Skeletal muscle cell (primary cell): Measurements from ENCODE around the gene ZNF512B.

Source experiments
- DNase-seq: peaks from one replicate; pipeline ENCODE4 v3.0.0-alpha.2; 2010; ENCODE audit warnings: low read depth
- H3K4me3 ChIP-seq: 2 replicates; pipeline ENCODE4 v1.5.1; 2011; ENCODE audit warnings: low read depth, mild to moderate bottlenecking, control low read depth, low read length, moderate library complexity

Gene ZNF512B

DNA sequence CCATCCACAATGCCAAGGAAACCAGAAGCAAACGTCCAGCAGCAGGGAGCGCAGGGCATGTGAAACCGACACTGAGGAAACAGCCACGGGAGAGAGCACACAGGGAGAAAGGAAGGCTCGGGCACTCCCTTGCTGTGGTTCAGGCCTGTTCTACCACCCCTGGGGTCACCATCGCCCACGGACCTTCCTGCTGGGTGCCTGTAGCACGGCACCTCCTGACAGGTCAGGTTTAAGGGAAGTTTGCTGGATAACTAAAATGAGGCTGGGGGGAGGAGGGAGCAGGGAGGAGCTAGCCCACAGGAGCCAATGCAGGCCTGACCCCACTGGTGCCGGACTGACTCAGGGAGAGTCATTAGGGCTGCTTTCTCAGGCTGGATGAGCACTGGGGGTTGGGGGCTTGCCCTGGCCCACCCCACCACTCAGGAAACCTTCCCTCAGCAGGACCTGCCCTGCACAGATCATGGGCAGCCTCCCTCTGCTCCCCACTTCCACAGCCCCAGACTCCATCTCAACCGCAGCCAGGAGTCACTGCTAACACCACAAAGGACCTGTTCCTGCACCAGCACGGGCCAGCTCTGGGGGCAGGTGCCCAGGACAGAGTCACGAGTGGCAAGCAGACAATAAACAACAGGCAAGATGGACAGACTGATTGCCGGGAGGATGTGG lies 15.8 kb downstream of the ZNF512B start:
- no peak overlapping the region for H3K4me3 ChIP-seq

DNA sequence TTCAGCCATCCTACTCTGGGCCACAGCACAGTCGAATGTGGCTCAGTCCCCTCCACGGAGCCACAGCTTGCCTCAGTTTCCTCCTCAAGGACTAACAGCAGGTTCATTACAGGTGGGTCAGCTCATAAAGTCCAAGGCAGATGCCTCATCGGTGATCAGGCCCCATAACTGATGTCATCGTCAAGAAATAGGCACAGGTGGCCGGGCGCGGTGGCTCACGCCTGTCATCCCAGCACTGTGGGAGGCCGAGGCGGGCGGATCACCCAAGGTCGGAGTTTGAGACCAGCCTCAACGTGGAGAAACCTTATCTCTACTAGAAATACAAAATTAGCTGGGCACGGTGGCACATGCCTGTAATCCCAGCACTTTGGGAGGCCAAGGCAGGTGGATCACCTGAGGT lies 17.0 kb downstream of the ZNF512B start:
- DNase-seq: no peak
- H3K4me3 ChIP-seq: no peak overlapping the region

More for the DNA sequence above, 15.8 kb downstream of the ZNF512B start:
- no peak for DNase-seq

DNA sequence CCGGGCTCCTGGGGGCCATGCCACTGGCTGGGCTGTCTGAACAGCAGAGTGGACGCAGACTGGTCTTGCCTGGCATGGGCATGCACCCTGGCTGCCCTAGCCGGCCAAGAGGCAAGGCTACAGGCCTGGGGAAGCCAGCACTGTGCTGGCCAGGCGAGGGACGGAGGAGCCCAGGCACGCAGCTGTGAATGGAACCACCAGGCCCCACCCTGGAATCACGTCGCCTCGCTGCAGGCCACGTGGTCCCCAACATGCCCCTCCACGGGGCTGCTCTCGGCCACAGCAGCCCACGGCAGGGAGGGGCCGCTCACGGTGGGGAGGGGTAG lies 17.6 kb downstream of the ZNF512B start:
- H3K4me3 ChIP-seq: no peak overlapping the region
- DNase-seq: no peak

DNA sequence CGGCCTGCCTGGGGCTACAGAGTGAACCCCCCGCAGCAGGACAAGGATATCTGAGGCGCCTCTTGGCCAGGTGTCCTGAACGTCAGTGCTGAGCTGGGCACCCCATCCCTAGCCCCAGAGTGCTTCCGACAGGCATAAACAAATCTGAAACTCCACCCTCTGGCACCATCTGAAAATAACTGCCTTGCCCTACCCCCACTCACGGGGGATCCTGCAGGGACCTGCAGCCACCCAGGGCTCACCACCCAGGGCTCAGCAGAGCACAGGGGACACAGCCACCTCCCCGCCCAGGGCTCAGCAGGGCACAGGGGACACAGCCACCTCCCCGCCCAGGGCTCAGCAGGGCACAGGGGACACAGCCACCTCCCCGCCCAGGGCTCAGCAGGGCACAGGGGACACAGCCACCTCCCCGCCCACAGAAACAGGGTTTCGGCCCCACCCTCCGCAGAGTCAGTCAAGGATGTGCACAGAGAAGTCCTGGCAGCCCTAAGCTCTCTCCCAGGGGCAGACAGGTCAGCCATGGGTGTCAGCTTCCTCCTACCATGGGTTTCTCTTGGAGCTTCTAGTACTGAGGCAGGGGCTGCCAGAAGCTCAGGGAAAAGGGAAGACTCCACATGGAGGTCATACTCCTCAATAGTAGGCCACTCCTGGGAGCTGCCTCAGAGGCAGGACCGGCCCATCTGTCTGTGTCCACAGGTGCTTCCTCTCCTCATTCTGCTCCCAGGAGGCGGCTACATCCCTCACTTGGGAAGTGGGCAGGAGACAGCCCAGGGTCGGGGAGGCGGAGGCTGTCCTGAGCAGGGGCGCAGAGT lies 18.1 kb downstream of the ZNF512B start:
- DNase-seq: no peak
- no peak overlapping the region for H3K4me3 ChIP-seq

DNA sequence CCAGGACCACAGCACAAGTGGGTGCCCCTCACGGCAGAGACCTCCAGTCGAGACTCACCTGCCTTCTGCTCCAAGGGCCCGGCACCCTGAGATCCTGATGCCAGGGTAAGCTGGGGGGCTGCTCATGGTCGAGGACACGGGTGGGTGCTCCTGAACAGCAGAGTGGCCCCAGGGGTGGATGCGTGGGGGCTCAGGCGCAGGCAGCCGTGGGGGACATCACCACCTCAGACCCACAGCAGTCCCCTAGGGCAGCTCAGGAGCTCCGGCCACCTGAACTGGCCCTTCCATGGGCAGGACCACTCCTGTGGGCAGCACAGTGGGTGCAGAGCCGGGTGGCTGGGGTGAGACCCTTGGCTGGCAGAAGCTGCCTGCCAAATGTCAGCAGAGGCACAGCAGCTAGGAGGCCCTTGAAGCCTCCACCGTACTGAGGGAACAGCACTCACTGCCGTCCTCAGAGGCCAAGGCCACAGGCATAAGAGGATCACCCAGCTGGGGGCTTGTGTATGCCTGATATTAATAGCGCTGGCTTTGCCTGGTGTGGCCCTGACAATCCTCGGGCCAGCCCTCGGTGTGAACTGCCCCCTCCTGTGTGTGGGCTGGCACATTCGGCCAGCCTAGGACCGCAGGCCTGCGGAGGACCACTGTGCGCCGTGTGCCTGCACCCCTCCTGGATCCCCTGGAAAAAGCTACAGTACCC lies 18.9 kb downstream of the ZNF512B start:
- no peak overlapping the region for H3K4me3 ChIP-seq
- DNase-seq: no peak

DNA sequence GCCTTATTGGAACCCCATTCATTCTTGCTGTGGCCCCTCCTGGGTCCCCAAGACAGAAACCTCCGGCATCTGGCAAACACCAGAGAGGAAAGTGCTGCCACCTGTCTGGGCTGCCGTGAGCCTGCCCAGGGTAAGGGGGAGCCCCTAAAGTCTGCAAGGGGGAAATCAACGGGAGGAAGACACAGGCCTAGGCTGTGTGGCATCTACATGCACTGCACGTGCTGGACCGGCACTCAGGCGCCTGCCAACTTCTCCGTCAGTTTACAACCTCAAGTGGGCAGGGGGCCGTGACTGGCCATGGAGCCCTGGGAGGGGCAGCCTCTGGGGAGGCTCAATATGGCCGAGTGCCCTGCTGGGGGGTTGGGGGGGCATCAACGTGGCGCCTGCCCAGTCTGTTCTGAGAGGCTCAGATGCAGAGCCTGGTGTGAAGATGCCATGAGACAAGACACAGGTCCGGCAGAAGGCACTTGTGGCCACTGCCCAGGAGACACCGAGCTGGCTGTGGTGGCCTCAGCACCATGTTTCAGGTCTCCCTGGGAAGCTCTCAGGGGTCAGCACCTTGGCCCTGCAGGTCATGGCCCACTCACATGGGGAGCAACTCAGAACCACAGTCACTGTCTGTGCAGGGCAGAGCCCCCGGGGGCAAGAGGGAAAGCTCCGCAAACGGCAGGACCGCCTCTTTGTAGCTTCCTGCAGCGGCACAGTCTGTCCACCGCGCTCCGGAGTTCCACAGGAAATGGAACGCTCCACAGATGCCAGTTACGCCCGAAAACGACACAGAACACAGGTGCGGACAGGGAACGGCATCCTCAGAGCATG lies 21.9 kb downstream of the ZNF512B start:
- DNase-seq: no peak
- no peak overlapping the region for H3K4me3 ChIP-seq

DNA sequence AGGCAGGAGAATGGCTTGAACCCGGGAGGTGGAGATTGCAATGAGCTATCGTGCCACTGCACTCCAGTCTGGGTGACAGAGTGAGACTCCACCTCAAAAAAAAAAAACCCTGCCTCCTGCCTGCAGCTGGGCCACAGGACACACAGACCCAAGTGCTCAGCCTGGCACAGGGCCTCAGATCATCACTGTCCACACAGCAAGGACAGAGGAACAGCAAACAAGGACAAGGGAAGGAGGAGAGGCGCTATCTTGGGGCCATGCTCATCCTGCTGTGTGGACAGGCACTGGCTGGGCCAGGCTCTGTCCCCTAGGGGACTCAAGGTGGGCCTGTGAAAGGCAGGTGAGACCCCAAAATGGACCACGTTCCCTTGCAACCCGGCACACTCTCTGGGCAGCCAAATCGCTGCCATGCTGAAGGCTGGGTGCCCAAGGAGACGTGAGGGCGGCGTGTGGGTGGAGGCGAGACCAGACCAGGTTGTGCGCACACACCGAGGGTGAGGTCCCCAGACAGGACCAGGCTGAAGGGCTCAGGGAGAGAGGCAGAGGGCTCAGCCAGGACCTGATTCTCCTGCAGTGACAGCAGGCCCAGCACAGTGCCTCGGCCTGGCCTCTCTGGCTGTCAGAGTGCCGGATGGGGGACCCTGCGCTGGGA lies 22.6 kb downstream of the ZNF512B start:
- H3K4me3 ChIP-seq: no peak overlapping the region
- DNase-seq: no peak

DNA sequence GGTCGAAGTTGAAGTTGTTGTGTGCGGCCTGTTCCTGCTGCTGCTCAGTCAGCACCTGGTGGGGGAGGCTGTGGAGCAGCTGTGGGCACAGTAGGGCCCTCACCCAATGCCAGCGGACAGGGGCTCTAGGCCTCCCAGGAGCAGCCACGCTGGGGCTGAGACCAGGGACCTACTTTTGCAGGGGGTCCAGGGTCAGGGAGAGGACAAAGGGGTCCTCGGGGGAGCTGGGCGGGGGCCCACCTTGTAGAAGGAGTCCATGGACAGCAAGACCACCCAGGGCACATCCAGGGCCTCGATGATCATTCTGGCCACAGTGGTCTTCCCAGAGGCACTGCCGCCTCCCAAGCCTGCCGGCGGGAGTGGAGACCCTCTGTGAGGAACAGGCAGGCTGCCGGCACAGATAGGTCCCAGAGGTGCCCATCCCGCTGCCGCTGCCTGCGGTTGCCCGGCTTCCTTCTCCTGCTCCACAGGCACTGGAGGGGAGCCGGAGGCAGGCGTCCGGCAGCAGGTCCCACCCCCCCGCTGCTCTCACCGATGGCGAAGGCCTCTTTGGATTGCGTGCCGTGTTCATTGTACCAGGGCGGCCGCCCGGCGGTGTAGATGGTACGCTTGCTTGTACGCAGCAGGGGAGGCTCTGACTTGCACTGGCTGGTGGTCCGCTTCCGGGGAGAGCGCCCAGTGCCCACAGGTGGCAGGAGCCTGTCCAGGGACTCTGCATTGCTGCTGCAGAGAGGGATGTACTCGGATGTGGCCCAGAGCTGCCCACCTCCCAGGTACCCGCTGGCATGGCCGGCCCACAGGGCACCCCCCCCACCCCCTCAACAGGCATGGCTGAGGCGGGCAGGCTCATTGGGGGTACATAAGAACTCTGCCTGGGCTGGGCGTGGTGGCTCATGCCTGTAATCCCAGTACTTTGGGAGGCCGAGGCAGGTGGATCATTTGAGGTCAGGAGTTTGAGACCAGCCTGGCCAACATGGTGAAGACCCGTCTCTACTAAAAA lies 23.5 kb downstream of the ZNF512B start:
- no peak for DNase-seq
- no peak overlapping the region for H3K4me3 ChIP-seq

DNA sequence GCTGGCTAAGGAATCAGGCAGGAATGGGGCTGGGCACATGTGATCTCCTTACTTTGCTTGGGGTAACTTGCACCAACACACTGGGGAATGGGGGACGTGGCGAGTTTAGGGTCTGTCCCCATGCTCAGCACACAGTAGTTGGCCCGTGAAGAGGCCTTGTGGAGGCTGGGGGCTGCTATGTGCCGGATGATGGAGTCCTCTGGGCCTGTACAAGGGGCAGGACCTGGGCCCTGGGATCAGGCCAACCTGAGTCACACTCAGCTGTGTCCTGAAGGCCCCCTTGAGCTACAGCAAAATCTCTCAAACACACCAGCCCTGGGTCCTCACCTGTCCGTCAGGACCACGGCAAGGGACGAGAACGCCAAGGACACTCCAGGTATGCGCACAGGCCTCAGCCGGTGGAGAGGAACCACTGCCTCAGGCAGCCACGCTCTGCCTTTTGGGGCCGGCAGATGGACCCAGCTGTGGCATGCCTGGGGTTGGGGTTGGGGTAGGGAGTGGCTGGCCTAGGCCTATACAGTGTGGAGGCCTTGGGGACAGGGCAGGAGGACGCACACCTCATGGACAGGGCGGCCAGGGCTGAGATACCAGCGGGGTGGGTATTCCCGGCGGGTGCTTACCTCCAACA lies 24.6 kb downstream of the ZNF512B start:
- no peak for DNase-seq
- H3K4me3 ChIP-seq: no peak overlapping the region

DNA sequence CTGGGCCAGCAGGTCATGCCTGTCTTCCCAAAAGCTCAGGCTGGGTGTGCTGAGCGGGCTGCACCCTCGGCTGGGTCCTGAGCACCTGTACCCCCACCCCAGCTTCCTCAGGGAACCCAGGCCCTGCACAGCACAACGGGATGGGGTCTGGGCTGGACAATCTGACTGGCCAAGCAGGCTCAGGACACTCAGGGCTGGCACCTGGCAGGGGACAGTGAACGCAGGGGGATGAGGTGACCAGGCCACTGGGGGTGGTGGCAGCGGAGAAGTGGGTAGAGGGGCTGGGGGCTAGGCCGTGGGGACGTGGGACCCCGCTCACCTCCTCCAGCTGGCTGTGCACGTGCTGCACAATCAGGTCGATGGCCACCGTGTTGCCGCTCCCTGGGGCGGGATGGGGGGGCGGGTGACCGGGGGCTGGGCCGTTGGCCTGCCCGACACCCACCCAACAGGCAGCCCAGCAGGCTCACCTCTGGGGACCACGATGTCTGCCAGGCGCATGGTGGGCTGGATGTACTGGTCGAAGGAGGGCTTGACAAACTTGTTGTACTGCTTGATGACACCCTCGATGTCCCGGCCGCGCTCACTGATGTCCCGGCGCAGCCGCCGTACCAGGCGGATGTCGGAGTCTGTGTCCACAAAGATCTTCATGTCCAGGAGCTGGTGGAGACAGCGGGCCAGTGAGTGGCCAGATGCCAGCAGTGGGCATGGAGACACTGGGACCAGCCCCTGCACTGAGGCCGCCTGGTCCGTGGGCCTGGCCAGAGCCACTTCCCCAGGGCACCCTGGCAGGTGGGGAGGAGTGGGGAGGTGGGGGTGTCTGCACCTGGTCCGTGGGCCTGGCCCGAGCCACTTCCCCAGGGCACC lies 25.4 kb downstream of the ZNF512B start:
- no peak for DNase-seq
- no peak overlapping the region for H3K4me3 ChIP-seq

DNA sequence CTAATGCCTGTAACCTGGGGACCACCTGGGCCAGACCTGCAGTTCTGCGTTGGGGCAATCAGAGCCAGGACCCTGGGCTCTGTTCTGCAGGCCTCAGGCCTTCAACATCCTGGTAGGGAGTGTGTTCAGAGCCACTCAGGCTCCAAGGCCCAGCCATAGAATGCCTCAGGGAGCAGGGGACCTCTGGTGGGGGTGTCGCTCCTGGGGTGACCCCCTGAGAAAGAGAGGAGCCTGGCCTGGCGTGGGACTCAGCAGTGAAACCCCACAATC lies 26.0 kb downstream of the ZNF512B start:
- H3K4me3 ChIP-seq: no peak overlapping the region

DNA sequence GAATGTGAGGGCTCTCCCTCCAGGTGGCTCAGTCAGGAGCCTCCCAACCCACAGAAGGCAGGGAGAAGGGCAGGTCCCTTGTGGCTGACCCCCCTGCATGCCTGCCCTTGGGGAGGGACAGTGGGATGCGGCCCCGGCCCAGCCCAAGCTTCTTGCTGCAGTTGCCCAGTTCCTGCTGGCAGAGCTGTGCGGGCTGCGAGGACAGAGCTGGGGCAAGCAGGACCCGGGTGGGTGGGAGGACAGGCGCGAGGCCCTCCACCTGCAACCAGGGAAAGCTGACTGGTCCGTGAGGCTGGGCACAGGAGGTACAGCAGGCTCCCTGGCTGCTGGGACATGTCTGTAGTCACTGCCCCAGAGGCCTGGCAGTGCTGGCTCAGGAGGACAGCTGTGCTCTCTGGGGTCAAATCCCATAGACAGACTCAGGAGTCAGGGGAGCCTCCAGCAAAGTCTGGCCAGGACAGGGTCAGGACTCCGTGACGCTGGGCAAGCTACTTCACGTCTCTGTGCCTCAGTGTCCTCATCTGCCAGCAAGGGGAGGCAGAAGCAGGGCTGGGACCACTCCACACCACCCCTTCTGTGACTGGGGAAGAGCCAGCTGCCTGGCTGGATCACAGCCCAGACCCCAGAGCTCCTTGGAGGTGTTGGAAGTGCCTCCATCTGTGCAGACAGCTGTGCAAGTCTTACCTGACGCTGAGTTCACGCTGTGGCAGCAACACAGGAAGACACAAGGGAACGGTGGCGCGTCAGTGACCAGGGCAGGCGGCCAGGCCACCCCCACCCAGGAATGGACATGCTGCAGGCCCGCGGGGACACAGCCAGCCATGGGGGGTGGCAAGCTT lies 26.5 kb downstream of the ZNF512B start:
- no peak for DNase-seq
- no peak overlapping the region for H3K4me3 ChIP-seq

More for the DNA sequence above, 26.0 kb downstream of the ZNF512B start:
- no peak for DNase-seq

DNA sequence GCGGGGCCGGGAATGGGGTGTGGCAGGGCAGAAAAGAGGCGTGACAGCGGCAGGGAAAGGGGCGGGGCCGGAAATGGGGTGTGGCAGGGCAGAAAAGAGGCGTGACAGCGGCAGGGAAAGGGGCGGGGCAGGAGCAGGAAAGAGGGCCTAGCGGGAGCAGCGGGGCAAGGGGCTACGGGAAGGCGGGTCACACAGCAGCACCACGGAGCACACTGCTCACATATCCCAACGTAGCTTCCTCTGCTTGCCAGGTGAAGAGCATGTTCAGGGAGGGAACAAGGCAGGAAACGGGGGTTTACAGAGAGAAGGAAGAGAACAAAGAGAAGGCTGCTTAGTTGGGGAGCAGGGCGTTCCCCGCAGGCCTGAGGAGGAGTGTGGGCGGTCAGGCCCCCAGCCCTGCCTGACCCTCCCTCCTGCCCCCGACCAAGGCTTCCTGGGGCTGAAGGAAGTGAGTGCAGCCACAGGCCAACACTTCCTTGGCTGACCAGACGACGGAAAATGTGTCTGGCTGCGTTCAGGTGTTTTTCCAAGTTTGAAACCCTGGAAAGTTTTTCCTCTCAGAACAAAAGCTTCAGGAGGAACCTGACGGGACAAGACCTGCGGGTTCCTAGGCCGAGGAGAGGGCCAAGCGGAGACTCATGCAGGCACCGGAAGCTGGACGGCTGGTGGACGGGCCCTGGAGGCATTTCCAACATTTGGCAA lies 27.3 kb downstream of the ZNF512B start:
- H3K4me3 ChIP-seq: no peak overlapping the region
- DNase-seq: no peak

DNA sequence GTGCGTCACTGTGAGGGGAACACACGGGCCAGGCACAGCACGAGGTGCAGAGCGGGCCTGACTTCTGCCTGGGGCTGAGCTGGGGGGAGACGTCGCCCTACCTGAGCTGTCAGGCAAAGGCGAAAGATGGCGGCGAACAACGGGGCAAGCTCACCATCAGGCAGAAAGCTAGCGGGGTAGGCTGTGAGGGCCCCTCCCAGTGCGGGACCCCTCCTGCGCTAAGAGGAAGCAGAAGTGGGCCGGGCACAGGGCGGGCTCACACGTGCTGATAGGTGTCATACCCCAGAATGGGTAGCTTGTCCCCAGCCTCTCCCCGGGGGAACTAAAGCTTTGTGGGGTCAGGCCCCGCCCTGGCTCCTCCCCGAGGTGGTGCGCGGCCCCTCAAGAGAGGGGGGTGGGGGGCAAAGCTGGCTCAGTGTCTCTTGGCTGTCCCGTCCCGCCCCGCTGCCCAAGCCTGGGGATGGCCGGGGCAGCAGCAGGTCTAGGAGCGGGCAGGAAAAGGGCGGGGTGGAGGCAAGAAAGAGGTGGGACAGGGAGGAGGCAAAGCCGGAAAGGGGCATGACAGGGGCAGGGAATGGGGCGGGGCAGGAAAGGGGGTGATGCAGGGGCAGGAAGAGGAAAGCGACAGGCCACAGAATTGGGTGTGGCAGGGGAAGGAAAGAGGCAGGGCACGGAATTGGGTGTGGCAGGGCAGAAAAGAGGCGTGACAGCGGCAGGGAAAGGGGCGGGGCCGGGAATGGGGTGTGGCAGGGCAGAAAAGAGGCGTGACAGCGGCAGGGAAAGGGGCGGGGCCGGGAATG lies 28.2 kb downstream of the ZNF512B start:
- DNase-seq: no peak
- H3K4me3 ChIP-seq: no peak overlapping the region
